Measurements from ENCODE around the gene UNC5B. TPM values are rescaled to one million over a fixed set of nuclear protein-coding genes. Genes with fewer than 3 reads are reported as not detected.
"Not testable (repeated sequence)": the region's sequence is repeated elsewhere in the genome, so short reads cannot be mapped to it uniquely, and the experiment has no call there.

UNC5B gene
- total RNA-seq, 2 donors from 2014 or later: 7.1 to 8.4 TPM

GRCh38 chr10:71285986-71286385, 73.6 kb downstream of the UNC5B start:
- intact Hi-C loops (cut with DNase I): loop anchor here in 1 of 2 donors (2.0 to 5.0 kb wide), 2 partner anchors 359 to 385 kb away; no protein-coding TSS in a partner anchor
- no peak for DNase-seq (ENCODE audit: low spot score)

- intact Hi-C loops (cut with DNase I): loop anchor here in 1 of 2 donors (2.0 to 5.0 kb wide), 2 partner anchors 359 to 386 kb away; no protein-coding TSS in a partner anchor
- DNase-seq (ENCODE audit: low spot score): no peak
These were observed 74.3 kb downstream of the UNC5B start for GRCh38 chr10:71286521-71287294.

- intact Hi-C loops (cut with DNase I): loop anchor here in 1 of 2 donors (2.0 to 5.0 kb wide), 2 partner anchors 360 to 387 kb away; no protein-coding TSS in a partner anchor
- DNase-seq (ENCODE audit: low spot score): no peak
These were observed 75.1 kb downstream of the UNC5B start for GRCh38 chr10:71287456-71287855.

GRCh38 chr10:71288461-71288860, 76.1 kb downstream of the UNC5B start:
- no peak for DNase-seq (ENCODE audit: low spot score)
- intact Hi-C loops (cut with DNase I): loop anchor here in 1 of 2 donors (5.0 kb wide), 1 partner anchor 361 kb away; no protein-coding TSS in a partner anchor

GRCh38 chr10:71289421-71290130, 77.2 kb downstream of the UNC5B start:
- no peak for DNase-seq (ENCODE audit: low spot score)
- intact Hi-C loops (cut with DNase I): loop anchor here in 1 of 2 donors (5.0 kb wide), 1 partner anchor 362 kb away; no protein-coding TSS in a partner anchor

- DNase-seq (ENCODE audit: low spot score): no peak
- intact Hi-C loops (cut with DNase I): no loop called here
These were observed 78.0 kb downstream of the UNC5B start for GRCh38 chr10:71290331-71290730.

- DNase-seq (ENCODE audit: low spot score): no peak
- intact Hi-C loops (cut with DNase I): no loop called here
These were observed 78.6 kb downstream of the UNC5B start for GRCh38 chr10:71290806-71291527.

GRCh38 chr10:71291528-71291900, 79.1 kb downstream of the UNC5B start:
- intact Hi-C loops (cut with DNase I): no loop called here
- no peak for DNase-seq (ENCODE audit: low spot score)

- intact Hi-C loops (cut with DNase I): no loop called here
- no peak for DNase-seq (ENCODE audit: low spot score)
These were observed 80.5 kb downstream of the UNC5B start for GRCh38 chr10:71292624-71293445.

GRCh38 chr10:71293446-71294084, 81.2 kb downstream of the UNC5B start:
- intact Hi-C loops (cut with DNase I): no loop called here
- no peak for DNase-seq (ENCODE audit: low spot score)

- intact Hi-C loops (cut with DNase I): no loop called here
- DNase-seq (ENCODE audit: low spot score): no peak
These were observed 81.8 kb downstream of the UNC5B start for GRCh38 chr10:71294091-71294561.

GRCh38 chr10:71294856-71295255, 82.5 kb downstream of the UNC5B start:
- intact Hi-C loops (cut with DNase I): no loop called here
- DNase-seq (ENCODE audit: low spot score): no peak

GRCh38 chr10:71295641-71296040, 83.3 kb downstream of the UNC5B start:
- no peak for DNase-seq (ENCODE audit: low spot score)
- intact Hi-C loops (cut with DNase I): no loop called here

GRCh38 chr10:71296086-71296485, 83.7 kb downstream of the UNC5B start:
- no peak for DNase-seq (ENCODE audit: low spot score)
- intact Hi-C loops (cut with DNase I): no loop called here

GRCh38 chr10:71296811-71297210, 84.4 kb downstream of the UNC5B start:
- intact Hi-C loops (cut with DNase I); DNase-seq (ENCODE audit: low spot score): not testable (repeated sequence)

- intact Hi-C loops (cut with DNase I): no loop called here
- no peak for DNase-seq (ENCODE audit: low spot score)
These were observed 85.0 kb downstream of the UNC5B start for GRCh38 chr10:71297343-71297742.

GRCh38 chr10:71299071-71299785, 86.9 kb downstream of the UNC5B start:
- no peak for DNase-seq (ENCODE audit: low spot score)
- intact Hi-C loops (cut with DNase I): no loop called here

Data from posterior vena cava (tissue), 2 donors.